Esophagus squamous epithelium (tissue), 4 donors: ENCODE data around the gene CDK11B.

Experiments used
- CTCF ChIP-seq, 6 experiments: fragments of 450-650 bp in 4 of 6; fragments of 200-600 bp in 2 of 6; sonication (generic) in 2 of 6; IDR thresholded peaks; one replicate each; pipeline ENCODE4 v1.5.1; 2016 to 2019; ENCODE audit warnings: antibody characterized with exemption in 6 of 6, mild to moderate bottlenecking in 4 of 6, moderate library complexity in 4 of 6
- POLR2A ChIP-seq, 4 donors: fragments of 450-650 bp; IDR thresholded peaks; one replicate each; pipeline ENCODE4 v1.6.1; 2017; ENCODE audit warnings: antibody characterized with exemption in 4 of 4, mild to moderate bottlenecking in 4 of 4, moderate library complexity in 3 of 4

DNA sequence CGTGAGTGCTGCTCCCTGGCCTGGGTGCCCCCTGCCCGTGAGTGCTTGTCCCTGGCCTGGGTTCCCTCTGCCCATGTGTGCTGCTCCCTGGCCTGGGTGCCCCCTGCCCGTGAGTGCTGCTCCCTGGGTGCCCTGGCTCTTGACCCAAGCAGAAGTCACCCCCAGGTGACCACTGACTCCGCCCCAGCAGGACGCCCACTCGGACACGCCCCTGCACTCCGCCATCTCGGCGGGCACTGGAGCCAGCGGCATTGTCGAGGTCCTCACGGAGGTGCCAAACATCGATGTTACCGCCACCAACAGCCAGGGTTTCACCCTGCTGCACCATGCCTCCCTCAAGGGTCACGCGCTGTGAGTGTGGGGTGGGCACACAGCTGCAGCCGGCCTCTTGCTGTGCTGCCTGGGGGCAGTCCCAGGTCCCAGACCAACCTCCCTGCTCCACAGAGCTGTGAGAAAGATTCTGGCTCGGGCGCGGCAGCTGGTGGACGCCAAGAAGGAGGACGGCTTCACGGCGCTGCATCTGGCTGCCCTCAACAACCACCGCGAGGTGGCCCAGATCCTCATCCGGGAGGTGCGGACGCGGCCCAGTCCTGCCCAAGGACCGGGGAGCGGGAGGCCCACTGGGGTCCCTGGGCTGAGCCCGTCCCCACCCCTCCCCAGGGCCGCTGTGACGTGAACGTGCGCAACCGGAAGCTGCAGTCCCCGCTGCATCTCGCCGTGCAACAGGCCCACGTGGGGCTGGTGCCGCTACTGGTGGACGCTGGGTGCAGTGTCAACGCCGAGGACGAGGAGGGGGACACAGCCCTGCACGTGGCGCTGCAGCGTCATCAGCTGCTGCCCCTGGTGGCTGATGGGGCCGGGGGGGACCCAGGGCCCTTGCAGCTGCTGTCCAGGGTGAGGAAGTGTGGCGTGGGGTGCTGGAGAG lies 30.7 kb downstream of the CDK11B start:
- no peak for TF ChIP-seq CTCF (IDR thresholded peaks at IDR 0.05)
- TF ChIP-seq POLR2A (IDR thresholded peaks at IDR 0.05) = no peak
